Upper lobe of left lung (tissue), 4 donors: ENCODE results near the gene PDLIM1.

Source experiments
- EP300 ChIP-seq, 4 donors: sonication (generic); formaldehyde crosslinking; IDR thresholded peaks; one replicate each; pipeline ENCODE4 v1.5.1; 2017; ENCODE audit warnings: antibody characterized with exemption in 4 of 4, control low read depth in 2 of 4
- POLR2A ChIP-seq, 4 donors: fragments of 450-650 bp; IDR thresholded peaks; one replicate each; pipeline ENCODE4 v1.5.1; 2016 to 2017; ENCODE audit warnings: antibody characterized with exemption in 4 of 4, mild to moderate bottlenecking in 2 of 4
- TF ChIP-seq, protein P1 (sequence below), 6 experiments: fragments of 450-650 bp in 4 of 6; fragments of 200-600 bp in 2 of 6; sonication (generic) in 2 of 6; IDR thresholded peaks; one replicate each; pipeline ENCODE4 v1.5.1; 2016 to 2019; ENCODE audit warnings: antibody characterized with exemption in 6 of 6

DNA sequence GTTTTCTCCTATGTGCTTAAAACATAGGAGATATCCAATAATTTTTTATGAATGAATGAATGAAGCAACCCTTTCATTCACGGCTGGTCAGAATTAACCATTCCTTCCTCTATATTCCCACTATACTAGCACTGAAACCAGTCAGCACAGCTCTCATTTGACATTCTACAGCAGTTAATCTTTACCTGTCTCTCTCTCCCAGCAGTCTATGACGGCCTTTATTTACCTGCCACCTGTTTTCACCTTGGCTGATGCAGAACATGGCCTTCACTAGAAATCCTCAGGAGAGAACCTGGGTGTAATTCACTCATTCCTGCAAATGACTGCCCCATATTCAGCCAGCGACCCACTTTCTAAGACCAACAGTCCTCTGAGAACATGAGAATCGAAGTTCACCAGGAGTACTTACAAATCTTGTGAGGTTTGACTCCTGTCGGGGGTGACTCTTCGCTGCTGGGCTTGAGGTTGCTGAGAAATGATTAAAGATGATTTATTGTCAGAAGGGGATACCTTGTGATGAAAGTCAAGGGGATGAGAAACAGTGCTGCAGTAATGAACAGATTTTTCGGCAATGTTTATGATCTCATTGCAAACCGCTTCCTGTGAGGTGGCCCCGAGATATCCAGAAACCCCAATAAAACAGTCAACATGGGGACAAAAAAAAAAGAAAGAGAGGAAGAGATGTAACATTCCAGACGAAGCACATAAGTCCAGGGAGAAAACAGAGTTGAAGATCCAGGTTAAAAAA, 30.9 kb upstream of the PDLIM1 start:
- TF ChIP-seq, protein P1, sequence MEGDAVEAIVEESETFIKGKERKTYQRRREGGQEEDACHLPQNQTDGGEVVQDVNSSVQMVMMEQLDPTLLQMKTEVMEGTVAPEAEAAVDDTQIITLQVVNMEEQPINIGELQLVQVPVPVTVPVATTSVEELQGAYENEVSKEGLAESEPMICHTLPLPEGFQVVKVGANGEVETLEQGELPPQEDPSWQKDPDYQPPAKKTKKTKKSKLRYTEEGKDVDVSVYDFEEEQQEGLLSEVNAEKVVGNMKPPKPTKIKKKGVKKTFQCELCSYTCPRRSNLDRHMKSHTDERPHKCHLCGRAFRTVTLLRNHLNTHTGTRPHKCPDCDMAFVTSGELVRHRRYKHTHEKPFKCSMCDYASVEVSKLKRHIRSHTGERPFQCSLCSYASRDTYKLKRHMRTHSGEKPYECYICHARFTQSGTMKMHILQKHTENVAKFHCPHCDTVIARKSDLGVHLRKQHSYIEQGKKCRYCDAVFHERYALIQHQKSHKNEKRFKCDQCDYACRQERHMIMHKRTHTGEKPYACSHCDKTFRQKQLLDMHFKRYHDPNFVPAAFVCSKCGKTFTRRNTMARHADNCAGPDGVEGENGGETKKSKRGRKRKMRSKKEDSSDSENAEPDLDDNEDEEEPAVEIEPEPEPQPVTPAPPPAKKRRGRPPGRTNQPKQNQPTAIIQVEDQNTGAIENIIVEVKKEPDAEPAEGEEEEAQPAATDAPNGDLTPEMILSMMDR (IDR thresholded peaks at IDR 0.05) = no peak
- TF ChIP-seq POLR2A (IDR thresholded peaks at IDR 0.05) (no peak), EP300 (IDR thresholded peaks at IDR 0.05) (no peak)
